HCT116 (cell line): Measurements from ENCODE around the gene WNT8B. TPM values are rescaled to one million over a fixed set of nuclear protein-coding genes. Genes with fewer than 3 reads are reported as not detected.
A peak's percentile ranks its signal among the peaks of the same experiment; 100 is the strongest.

Source experiments
- ATAC-seq: fragments of 200-7000 bp; cut with Tn5 transposase; 2 replicates; pipeline ENCODE4 v1.9.1; 2020; ENCODE audit warnings: mild to moderate bottlenecking, moderate library complexity
- BruUV-seq: library from RNA; stranded (reverse); fragments of 400-500 nt; replicated peaks from 2 replicates; lab custom pipeline; 2021; lab: Mats Ljungman, UMichigan
- CTCF ChIA-PET: fragments of 300-600 bp; sonication (Branson Sonifier 250); formaldehyde crosslinking; loops from one replicate; lab custom pipeline; 2021; ENCODE audit warnings: antibody characterized with exemption; lab: Charles Lee
- POLR2A ChIA-PET: fragments of 300-600, 350-600 bp; sonication (Branson Sonifier 250); formaldehyde crosslinking; loops from one replicate; lab custom pipeline; 2021; ENCODE audit warnings: antibody characterized with exemption; lab: Charles Lee
- RAD21 ChIA-PET, 2 experiments: fragments of 300-600 bp; sonication (Branson Sonifier 250); formaldehyde crosslinking; loops; one replicate each; lab custom pipeline; 2023; ENCODE audit warnings: low total read pairs in 2 of 2; ENCODE audit not compliant: uncharacterized antibody in 2 of 2, unreplicated experiment in 2 of 2, low non-redundant PET in 1 of 2; lab: Charles Lee
- DNase-seq: peaks from one replicate; pipeline ENCODE4 v3.0.0-alpha.2; 2010; ENCODE audit warnings: low read depth, low spot score
- H2AFZ ChIP-seq: fragments of 200-600 bp; shearing (Covaris generic), sonication (generic); 2 replicates; pipeline ENCODE4 v1.6.1; 2017; ENCODE audit warnings: low read depth, mixed run types, mixed read lengths, antibody characterized with exemption, low read length; ENCODE audit not compliant: poor library complexity, severe bottlenecking
- H3K27ac ChIP-seq: 2 replicates; pipeline ENCODE4 v1.5.1; 2012; ENCODE audit warnings: low read depth, low read length
- H3K27me3 ChIP-seq: fragments of 200-600 bp; sonication (generic); 2 replicates; pipeline ENCODE4 v1.6.1; 2016; ENCODE audit warnings: mixed run types, low read length, mixed read lengths; ENCODE audit not compliant: insufficient read depth
- H3K36me3 ChIP-seq, 2 experiments: fragments of 200-500 bp in 1 of 2; fragments of 200-600 bp in 1 of 2; sonication (Bioruptor generic) in 1 of 2; sonication (generic) in 1 of 2; 2 replicates each; pipeline versions ENCODE4 v1.5.1 to v1.6.1; 2014 to 2016; ENCODE audit warnings: low read length in 2 of 2, inconsistent platforms in 1 of 2, mixed read lengths in 1 of 2, mixed run types in 1 of 2; ENCODE audit not compliant: insufficient read depth in 2 of 2, control insufficient read depth in 1 of 2
- H3K4me1 ChIP-seq, 2 experiments: fragments of 200-600 bp in 1 of 2; sonication (generic) in 1 of 2; 2 replicates each; pipeline versions ENCODE4 v1.5.1 to v1.6.1; 2012 to 2017; ENCODE audit warnings: low read length in 2 of 2, inconsistent platforms in 1 of 2, mild to moderate bottlenecking in 1 of 2, mixed read lengths in 1 of 2, mixed run types in 1 of 2, moderate library complexity in 1 of 2; ENCODE audit not compliant: insufficient read depth in 2 of 2, control insufficient read depth in 1 of 2
- H3K4me2 ChIP-seq: fragments of 200-600 bp; sonication (generic); 2 replicates; pipeline ENCODE4 v1.6.1; 2017; ENCODE audit warnings: mixed run types, low read length, mixed read lengths
- H3K4me3 ChIP-seq, 2 experiments: fragments of 200-600 bp in 1 of 2; sonication (generic) in 1 of 2; replicated peaks in 1 of 2; 2 replicates each; pipeline ENCODE4 v1.5.1; 2011 to 2016; ENCODE audit warnings: low read length in 2 of 2, control low read depth in 1 of 2, low read depth in 1 of 2, mild to moderate bottlenecking in 1 of 2, mixed read lengths in 1 of 2, mixed run types in 1 of 2
- H3K79me2 ChIP-seq: fragments of 200-600 bp; sonication (generic); 2 replicates; pipeline ENCODE4 v1.6.1; 2017; ENCODE audit warnings: mild to moderate bottlenecking, mixed run types, low read length, moderate library complexity, mixed read lengths; ENCODE audit not compliant: insufficient read depth
- H3K9ac ChIP-seq: fragments of 200-600 bp; sonication (generic); 2 replicates; pipeline ENCODE4 v1.6.1; 2016; ENCODE audit warnings: low read length, mixed read lengths
- H3K9me2 ChIP-seq: fragments of 200-600 bp; sonication (generic), shearing (Covaris generic); 2 replicates; pipeline ENCODE4 v1.6.1; 2017; ENCODE audit warnings: mixed run types, mild to moderate bottlenecking, moderate library complexity; ENCODE audit not compliant: insufficient read depth
- H3K9me3 ChIP-seq, 2 experiments: fragments of 200-500 bp in 1 of 2; fragments of 200-600 bp in 1 of 2; sonication (Bioruptor generic) in 1 of 2; sonication (generic) in 1 of 2; 2 replicates each; pipeline ENCODE4 v1.6.1; 2014 to 2017; ENCODE audit warnings: low read length in 2 of 2, mixed read lengths in 2 of 2, inconsistent platforms in 1 of 2, low read depth in 1 of 2, mild to moderate bottlenecking in 1 of 2, mixed run types in 1 of 2, moderate library complexity in 1 of 2; ENCODE audit not compliant: control insufficient read depth in 1 of 2, insufficient read depth in 1 of 2
- H4K20me1 ChIP-seq: fragments of 200-600 bp; sonication (generic), shearing (Covaris generic); 2 replicates; pipeline ENCODE4 v1.6.1; 2017; ENCODE audit warnings: mixed run types, mild to moderate bottlenecking, moderate library complexity; ENCODE audit not compliant: insufficient read depth
- CBX3 ChIP-seq: IDR thresholded peaks from 2 replicates; pipeline ENCODE4 v1.6.1; 2012; ENCODE audit warnings: low read depth
- CEBPB ChIP-seq: IDR thresholded peaks from 2 replicates; pipeline ENCODE4 v1.6.1; 2012; ENCODE audit warnings: low read depth
- CTCF ChIP-seq, 3 experiments: fragments of 200-600 bp in 1 of 3; sonication (generic) in 1 of 3; IDR thresholded peaks in 2 of 3; conservative IDR thresholded peaks in 1 of 3; 2 replicates each; pipeline ENCODE4 v1.5.1; 2012 to 2017; ENCODE audit warnings: low read depth in 2 of 3, low read length in 2 of 3, antibody characterized with exemption in 1 of 3, borderline replicate concordance in 1 of 3, control low read depth in 1 of 3, mild to moderate bottlenecking in 1 of 3, mixed read lengths in 1 of 3, mixed run types in 1 of 3, moderate library complexity in 1 of 3; ENCODE audit not compliant: insufficient read depth in 1 of 3
- EGR1 ChIP-seq: IDR thresholded peaks from 2 replicates; pipeline ENCODE4 v1.6.1; 2012; ENCODE audit warnings: low read depth
- ELF1 ChIP-seq: IDR thresholded peaks from 2 replicates; pipeline ENCODE4 v1.6.1; 2012; ENCODE audit warnings: low read depth, borderline replicate concordance
- FOSL1 ChIP-seq: IDR thresholded peaks from 2 replicates; pipeline ENCODE4 v1.6.1; 2012; ENCODE audit warnings: low read depth
- JUND ChIP-seq: IDR thresholded peaks from 2 replicates; pipeline ENCODE4 v1.6.1; 2012
- POLR2A ChIP-seq: IDR thresholded peaks from 2 replicates; pipeline ENCODE4 v1.7.0; 2011; ENCODE audit warnings: borderline replicate concordance; ENCODE audit not compliant: insufficient read depth, insufficient read length; ENCODE audit errors: extremely low read depth
- POLR2AphosphoS5 ChIP-seq: IDR thresholded peaks from 2 replicates; pipeline ENCODE4 v1.6.1; 2011; ENCODE audit warnings: mild to moderate bottlenecking, low read depth, low read length, moderate library complexity
- RAD21 ChIP-seq: IDR thresholded peaks from 2 replicates; pipeline ENCODE4 v1.6.1; 2012; ENCODE audit warnings: low read depth, mild to moderate bottlenecking
- SIN3A ChIP-seq: IDR thresholded peaks from 2 replicates; pipeline ENCODE4 v1.6.1; 2012; ENCODE audit warnings: low read depth
- SP1 ChIP-seq: IDR thresholded peaks from 2 replicates; pipeline ENCODE4 v1.6.1; 2012; ENCODE audit warnings: low read depth
- SRF ChIP-seq: IDR thresholded peaks from 2 replicates; pipeline ENCODE4 v1.6.1; 2012; ENCODE audit warnings: low read depth
- TCF7L2 ChIP-seq: IDR thresholded peaks from 2 replicates; pipeline ENCODE4 v1.7.0; 2011; ENCODE audit warnings: borderline replicate concordance, inconsistent platforms; ENCODE audit not compliant: insufficient read depth, insufficient read length; ENCODE audit errors: extremely low read depth
- YY1 ChIP-seq: IDR thresholded peaks from 2 replicates; pipeline ENCODE4 v1.6.1; 2011; ENCODE audit warnings: low read length, low read depth, moderate library complexity, mild to moderate bottlenecking; ENCODE audit not compliant: insufficient replicate concordance; ENCODE audit errors: extremely low read depth
- ZFX ChIP-seq: fragments of 450-650 bp; IDR thresholded peaks from 2 replicates; pipeline ENCODE4 v1.6.1; 2017
- ZNF274 ChIP-seq: fragments of 200-500 bp; sonication (Bioruptor generic); IDR thresholded peaks from 2 replicates; pipeline ENCODE4 v1.6.1; 2014; ENCODE audit warnings: mild to moderate bottlenecking, low read depth, low read length, inconsistent platforms
- intact Hi-C: fragments of 100-400 bp; cut with micrococcal nuclease; formaldehyde crosslinking; loops from 2 replicates; pipeline ENCODE4 v1.10.0; 2022
- total RNA-seq: library from RNA; stranded (reverse); gene quantifications from one replicate; pipeline ENCODE4 v1.2.1, GENCODE V29; 2021; ENCODE audit not compliant: unreplicated experiment
- TF ChIP-seq, protein P1 (sequence below): IDR thresholded peaks from 2 replicates; pipeline ENCODE4 v1.6.1; 2012; ENCODE audit warnings: low read depth
- TF ChIP-seq, protein P2 (sequence below): IDR thresholded peaks from 2 replicates; pipeline ENCODE4 v1.6.1; 2011; ENCODE audit warnings: mild to moderate bottlenecking, low read length, moderate library complexity; ENCODE audit not compliant: insufficient replicate concordance; ENCODE audit errors: extremely low read depth
- TF ChIP-seq, protein P3 (sequence below): IDR thresholded peaks from 2 replicates; pipeline ENCODE4 v1.6.1; 2012

Gene WNT8B
- total RNA-seq, 1 experiment from 2014 or later = not detected

DNA sequence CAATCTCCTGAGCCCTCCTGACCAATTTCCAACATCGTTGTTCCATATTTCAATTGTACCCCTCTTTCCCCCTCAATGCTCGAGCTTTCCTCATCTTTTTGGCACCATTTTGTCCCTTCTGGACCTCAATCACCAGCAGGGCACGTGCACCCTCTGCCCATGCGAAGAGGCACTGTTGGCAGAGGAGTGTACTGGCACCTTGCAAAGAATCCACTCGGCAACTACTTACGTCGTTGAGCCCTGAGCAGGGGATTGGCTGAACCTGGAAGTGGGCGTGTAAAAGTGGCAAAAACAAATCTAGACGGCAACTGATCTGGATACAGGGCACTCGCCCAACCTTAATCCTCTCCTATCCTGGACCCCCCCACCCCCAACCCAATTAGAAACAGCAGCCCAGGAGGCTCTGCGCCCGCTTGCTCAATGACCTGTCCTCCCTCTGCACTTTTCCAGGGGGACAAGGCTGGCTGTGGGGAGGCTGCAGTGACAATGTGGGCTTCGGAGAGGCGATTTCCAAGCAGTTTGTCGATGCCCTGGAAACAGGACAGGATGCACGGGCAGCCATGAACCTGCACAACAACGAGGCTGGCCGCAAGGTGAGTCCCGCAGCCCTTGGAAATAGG is 18.8 kb downstream of the WNT8B start:
- intact Hi-C loops = no loop called here
- Histone ChIP-seq H3K4me2 (peak overlapping the region; percentile 44), H3K4me1 (peaks cover 0 to 4% of the 10 kb centered on the region in 2 experiments; a peak in 2 of 4 replicates), H3K36me3 (no peaks in the 10 kb centered on the region), H3K9me2 (no peaks in the 10 kb centered on the region), H2AFZ (no peak overlapping the region), H3K4me3 (no peak overlapping the region), H3K27ac (no peak overlapping the region), H3K79me2 (no peaks in the 10 kb centered on the region), H3K9me3 (no peaks in the 10 kb centered on the region), H3K9ac (no peak overlapping the region), H4K20me1 (no peaks in the 10 kb centered on the region), H3K27me3 (peaks cover 22% of the 10 kb centered on the region)
- DNase-seq (peak; percentile 89), ATAC-seq (peak; percentile 99)
- ChIA-PET POLR2A (interaction anchor here (1.7 kb wide), 1 partner anchor 54 kb away, joined by 3 read pairs; the partner anchor contains the start of gene HIF1AN), RAD21 (interaction anchor here (1.6 to 1.7 kb wide), 2 partner anchors 37 to 397 kb away, joined by 3 to 5 read pairs; no protein-coding TSS in a partner anchor), CTCF (interaction anchor here (0.5 to 1.7 kb wide), 6 partner anchors 13 to 397 kb away, joined by 3 to 4 read pairs (median 3); no protein-coding TSS in a partner anchor)
- no TSS peak for BruUV-seq
- TF ChIP-seq FOSL1 (no peak), ZFX (no peak), YY1 (no peak), POLR2AphosphoS5 (no peak; the same call in 1 of the 2 replicates), POLR2A (no peak), SP1 (peak; percentile 86), CBX3 (peak; percentile 97; the same call in 1 of the 2 replicates), CTCF (IDR thresholded peaks at IDR 0.05 in 2 of 3, conservative IDR thresholded peaks at IDR 0.05 in 1 of 3; ENCODE audit: borderline replicate concordance in 1 of 3, insufficient read depth in 1 of 3, low read depth in 2 of 3, low read length in 2 of 3) (peak in 2 of 3 experiments; percentile 2 to 26; a peak in 1 of 6 replicates), ELF1 (no peak), RAD21 (no peak; the same call in 1 of the 2 replicates), TCF7L2 (no peak), ZNF274 (no peak), SRF (no peak), CEBPB (no peak), JUND (no peak), EGR1 (no peak), SIN3A (no peak)
- TF ChIP-seq, protein P1, sequence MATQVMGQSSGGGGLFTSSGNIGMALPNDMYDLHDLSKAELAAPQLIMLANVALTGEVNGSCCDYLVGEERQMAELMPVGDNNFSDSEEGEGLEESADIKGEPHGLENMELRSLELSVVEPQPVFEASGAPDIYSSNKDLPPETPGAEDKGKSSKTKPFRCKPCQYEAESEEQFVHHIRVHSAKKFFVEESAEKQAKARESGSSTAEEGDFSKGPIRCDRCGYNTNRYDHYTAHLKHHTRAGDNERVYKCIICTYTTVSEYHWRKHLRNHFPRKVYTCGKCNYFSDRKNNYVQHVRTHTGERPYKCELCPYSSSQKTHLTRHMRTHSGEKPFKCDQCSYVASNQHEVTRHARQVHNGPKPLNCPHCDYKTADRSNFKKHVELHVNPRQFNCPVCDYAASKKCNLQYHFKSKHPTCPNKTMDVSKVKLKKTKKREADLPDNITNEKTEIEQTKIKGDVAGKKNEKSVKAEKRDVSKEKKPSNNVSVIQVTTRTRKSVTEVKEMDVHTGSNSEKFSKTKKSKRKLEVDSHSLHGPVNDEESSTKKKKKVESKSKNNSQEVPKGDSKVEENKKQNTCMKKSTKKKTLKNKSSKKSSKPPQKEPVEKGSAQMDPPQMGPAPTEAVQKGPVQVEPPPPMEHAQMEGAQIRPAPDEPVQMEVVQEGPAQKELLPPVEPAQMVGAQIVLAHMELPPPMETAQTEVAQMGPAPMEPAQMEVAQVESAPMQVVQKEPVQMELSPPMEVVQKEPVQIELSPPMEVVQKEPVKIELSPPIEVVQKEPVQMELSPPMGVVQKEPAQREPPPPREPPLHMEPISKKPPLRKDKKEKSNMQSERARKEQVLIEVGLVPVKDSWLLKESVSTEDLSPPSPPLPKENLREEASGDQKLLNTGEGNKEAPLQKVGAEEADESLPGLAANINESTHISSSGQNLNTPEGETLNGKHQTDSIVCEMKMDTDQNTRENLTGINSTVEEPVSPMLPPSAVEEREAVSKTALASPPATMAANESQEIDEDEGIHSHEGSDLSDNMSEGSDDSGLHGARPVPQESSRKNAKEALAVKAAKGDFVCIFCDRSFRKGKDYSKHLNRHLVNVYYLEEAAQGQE = no peak
- TF ChIP-seq, protein P2, sequence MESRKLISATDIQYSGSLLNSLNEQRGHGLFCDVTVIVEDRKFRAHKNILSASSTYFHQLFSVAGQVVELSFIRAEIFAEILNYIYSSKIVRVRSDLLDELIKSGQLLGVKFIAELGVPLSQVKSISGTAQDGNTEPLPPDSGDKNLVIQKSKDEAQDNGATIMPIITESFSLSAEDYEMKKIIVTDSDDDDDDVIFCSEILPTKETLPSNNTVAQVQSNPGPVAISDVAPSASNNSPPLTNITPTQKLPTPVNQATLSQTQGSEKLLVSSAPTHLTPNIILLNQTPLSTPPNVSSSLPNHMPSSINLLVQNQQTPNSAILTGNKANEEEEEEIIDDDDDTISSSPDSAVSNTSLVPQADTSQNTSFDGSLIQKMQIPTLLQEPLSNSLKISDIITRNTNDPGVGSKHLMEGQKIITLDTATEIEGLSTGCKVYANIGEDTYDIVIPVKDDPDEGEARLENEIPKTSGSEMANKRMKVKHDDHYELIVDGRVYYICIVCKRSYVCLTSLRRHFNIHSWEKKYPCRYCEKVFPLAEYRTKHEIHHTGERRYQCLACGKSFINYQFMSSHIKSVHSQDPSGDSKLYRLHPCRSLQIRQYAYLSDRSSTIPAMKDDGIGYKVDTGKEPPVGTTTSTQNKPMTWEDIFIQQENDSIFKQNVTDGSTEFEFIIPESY = no peak
- TF ChIP-seq, protein P3, sequence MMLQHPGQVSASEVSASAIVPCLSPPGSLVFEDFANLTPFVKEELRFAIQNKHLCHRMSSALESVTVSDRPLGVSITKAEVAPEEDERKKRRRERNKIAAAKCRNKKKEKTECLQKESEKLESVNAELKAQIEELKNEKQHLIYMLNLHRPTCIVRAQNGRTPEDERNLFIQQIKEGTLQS = no peak
